NCI-H526 (cell line): Measurements from ENCODE around the gene EVC2.

Source experiments
- DNase-seq, 2 experiments: peaks; one replicate each; lab custom pipeline; 2025; lab: John Stamatoyannopoulos, UW

The EVC2 gene

DNA sequence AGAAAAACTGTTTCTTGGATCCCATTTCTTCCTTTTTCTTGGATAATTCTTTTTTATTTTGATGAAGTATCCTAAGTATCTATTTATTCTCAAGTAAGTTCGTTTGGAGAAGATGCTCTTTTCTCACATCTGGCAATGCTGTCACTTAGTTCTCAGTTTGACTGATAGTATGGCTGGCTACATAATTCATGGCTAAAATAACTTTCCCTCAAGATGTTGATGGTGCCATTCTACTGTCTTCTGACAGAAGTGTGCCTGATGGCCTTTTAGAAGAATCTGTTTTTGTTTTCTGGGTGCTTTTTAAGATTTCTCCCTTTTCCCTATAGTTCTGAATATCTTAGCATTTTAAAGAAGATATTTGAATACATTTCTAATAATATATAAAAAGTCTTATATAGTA lies 41.6 kb downstream of the EVC2 start:
- no peak for DNase-seq

GRCh38 chr4:5664778-5665177 lies 43.6 kb downstream of the EVC2 start:
- DNase-seq = no peak

GRCh38 chr4:5662555-5662954 lies 45.8 kb downstream of the EVC2 start:
- no peak for DNase-seq

DNA sequence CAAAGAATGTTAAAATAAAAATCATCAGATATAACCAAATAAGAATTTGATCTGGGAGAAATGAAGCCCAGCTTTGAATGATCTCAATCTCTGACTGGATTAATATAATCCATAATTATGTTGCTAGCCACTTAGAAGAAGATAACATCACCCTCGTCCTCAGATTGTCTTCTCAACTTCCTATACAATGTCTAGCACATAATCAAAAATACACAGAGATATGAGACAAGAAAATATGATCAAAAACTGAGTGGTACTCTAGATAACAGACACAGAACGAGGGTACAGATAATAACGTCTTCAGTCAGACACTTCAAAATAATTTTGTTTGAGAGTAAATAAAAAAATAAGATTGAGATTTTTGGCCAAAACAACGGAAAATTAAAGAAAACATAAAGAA lies 47.1 kb downstream of the EVC2 start:
- no peak for DNase-seq

DNA sequence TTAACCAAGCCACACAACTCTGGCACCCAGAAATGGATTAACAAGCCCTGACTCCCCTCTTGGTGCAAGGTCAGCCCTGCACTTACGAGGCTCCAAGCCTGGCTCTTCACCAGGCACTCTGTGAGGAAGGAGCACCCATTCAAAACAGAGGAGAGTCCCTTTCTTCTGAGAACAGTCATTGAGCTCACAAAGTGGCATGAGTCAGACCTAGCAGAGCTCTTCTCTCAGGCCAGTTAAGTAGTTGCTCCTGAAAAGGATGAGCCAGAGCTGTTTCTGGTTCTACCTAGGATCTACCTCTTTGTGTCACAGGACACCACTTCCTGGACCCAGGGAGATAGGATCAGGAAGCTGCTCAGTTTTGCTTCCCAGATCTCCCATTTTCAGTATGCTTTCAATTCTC lies 48.2 kb downstream of the EVC2 start:
- no peak for DNase-seq

DNA sequence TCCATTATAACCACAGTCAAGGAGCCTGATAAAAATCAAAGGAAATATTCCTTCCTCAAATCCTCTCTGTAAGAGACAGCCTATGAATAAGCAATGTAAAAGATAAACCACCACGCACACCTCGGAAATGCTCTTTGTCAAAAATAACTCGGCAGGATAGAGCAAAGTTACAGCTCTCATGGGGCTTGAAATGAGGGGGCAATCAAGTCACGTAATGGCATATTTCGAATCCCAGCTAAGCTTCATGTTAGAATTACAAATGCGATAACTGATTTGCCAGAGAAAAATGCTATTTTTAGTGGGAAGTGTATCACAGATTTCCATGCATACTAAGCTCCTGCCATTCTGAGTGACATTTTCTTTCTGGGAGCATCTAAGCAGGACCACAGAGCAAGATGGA lies 49.4 kb downstream of the EVC2 start:
- DNase-seq = no peak

DNA sequence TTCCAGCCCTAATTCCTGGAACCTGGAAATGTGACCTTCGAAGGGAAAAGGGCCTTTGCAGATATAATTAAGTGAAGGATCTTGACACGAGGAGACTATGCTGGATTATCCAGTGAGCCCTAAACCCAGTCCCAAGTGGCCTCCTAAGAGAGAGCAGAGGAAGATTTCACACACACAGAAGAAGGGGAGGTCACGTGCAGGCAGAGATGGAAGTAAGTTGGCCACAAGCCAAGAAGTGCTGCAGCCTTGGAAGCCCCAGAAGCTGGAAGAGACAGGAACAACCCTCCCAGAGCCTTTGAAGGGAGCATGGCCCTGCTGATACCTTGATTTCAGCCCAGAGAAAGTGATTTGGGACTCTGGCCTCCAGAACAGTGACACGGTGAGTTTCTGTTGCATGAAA lies 51.9 kb downstream of the EVC2 start:
- no peak for DNase-seq

DNA sequence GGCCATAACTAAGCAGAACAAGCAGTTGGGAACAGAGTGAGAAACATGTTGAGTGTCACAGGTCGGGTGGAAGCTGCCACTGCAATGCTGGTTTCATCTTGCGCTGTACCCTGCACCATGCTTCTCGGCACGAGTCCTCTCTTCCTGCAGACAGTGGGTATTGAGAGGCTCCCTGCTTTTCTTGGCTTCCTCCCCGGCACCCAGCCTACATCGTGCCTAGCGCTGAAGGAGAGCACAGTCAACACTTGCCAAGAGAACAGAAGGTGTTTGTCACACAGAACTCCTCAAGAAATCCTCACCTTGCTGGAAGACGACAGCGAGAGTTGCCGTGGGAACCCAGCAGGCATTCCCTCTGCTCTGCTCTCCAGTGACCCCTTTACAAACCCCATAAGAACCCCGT lies 53.6 kb downstream of the EVC2 start:
- DNase-seq = no peak

- no peak for DNase-seq
These were observed 57.3 kb downstream of the EVC2 start for GRCh38 chr4:5651089-5651488.

GRCh38 chr4:5650040-5650439 lies 58.3 kb downstream of the EVC2 start:
- DNase-seq = no peak

DNA sequence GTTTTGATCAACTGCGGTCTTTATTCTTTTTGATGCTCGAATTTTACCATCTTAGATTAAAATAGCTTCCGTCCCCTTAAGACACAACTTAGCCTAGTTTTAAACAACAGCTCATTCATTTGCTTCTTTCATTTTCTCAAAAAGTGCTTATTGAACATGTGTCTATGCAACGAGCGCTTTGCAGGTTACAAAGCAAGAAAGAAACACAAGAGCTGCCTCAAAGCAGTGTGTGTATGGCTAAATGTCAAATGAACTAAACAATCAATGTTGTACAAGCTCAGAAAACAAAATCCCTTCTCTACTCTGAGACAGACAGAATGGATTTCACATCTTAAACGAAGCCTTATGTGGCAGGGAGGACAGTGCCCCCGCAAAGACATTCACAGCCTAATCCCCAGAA lies 61.0 kb downstream of the EVC2 start:
- DNase-seq = no peak

- DNase-seq = no peak
These were observed 68.3 kb downstream of the EVC2 start for GRCh38 chr4:5640096-5640495.

DNA sequence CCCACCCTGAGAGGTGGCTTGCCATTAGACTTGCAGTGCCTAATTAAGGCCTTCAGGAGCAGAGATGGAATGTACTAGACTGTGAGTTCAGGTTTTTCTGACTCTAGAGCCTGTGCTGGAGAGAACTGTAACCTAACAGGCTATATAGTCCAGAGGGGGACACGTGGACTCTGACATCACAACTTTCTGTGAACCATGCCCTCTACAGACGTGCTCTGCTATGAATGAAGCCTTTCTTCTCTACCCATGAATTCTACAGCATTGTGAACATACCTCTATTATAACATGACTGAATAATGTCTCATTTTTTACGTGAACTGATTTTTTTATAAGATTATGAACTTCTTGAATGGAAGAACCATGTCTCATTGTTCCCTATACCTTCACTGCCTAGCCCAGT lies 68.8 kb downstream of the EVC2 start:
- no peak for DNase-seq

DNA sequence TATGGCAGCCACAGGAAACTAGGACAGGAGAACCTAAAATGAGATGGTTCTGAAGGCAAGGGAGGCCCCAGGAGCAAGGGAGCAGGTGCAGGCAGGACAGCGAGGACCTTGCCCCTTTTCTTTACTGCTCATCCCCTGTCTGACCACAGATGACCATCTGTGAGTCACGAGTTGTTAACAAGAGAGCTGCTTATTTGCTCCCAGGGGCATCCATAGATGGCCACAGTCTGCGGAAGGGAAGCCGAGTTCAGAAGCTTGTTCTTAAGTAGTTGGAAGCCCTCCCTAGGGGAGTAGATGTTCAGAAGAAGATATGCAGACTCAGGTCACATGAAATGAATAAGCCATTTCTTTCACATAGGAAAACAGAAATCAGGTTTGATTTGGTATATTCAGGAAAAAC lies 69.4 kb downstream of the EVC2 start:
- DNase-seq = no peak

- no peak for DNase-seq
These were observed 70.0 kb downstream of the EVC2 start for GRCh38 chr4:5638316-5638715.

- DNase-seq = no peak
These were observed 71.3 kb downstream of the EVC2 start for GRCh38 chr4:5636766-5637670.

DNA sequence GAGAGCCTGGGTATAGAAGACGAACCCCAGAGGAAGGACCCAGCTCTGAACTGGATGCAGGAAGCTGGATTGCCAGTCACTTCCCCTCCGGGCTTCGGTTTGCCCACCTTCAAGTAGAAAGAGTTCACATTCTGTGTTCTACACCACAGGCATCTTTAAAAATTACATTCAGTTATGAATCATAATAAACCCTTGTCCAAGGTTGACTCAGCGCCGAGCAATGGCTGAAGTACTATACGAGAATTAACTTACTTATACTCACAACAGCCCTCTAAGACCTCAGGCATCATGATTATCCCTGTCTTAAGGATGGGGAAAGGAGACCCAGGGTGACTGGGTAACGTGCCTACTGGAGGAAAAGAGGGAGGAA lies 72.5 kb downstream of the EVC2 start:
- no peak for DNase-seq

DNA sequence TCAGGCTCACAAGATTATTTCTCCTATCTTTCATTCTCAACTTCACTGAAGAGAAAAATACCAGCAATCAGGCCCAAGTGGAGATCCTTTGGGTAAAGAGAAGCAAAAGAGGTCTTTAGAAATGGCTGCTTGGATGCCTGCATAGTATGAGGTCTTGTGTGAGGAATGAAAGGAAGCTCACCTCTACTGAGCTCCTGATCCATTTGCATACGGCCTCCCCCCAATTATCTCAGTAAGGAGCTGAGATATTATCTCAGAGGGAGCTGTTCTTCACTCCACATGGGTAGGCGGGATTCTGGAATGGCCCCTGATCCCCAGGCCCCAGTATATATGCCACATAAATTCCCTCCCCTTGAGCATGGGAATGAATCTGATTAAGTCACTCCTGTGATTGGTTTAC lies 75.8 kb downstream of the EVC2 start:
- DNase-seq = no peak

DNA sequence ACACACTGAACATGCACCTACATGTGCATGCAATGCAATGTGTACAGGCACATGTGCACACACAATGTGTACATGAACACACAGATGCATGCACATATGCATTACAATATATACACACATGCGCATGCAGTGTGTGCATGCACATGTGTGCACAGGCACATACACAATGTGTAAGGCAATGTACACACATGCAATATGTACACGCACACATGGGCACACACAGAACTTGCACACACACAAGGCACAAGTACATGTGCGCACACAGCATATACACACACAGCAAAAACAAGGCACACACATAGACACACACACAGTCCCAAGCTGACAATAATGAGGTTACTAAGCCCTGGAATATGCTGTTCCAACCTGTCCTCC lies 76.3 kb downstream of the EVC2 start:
- no peak for DNase-seq

DNA sequence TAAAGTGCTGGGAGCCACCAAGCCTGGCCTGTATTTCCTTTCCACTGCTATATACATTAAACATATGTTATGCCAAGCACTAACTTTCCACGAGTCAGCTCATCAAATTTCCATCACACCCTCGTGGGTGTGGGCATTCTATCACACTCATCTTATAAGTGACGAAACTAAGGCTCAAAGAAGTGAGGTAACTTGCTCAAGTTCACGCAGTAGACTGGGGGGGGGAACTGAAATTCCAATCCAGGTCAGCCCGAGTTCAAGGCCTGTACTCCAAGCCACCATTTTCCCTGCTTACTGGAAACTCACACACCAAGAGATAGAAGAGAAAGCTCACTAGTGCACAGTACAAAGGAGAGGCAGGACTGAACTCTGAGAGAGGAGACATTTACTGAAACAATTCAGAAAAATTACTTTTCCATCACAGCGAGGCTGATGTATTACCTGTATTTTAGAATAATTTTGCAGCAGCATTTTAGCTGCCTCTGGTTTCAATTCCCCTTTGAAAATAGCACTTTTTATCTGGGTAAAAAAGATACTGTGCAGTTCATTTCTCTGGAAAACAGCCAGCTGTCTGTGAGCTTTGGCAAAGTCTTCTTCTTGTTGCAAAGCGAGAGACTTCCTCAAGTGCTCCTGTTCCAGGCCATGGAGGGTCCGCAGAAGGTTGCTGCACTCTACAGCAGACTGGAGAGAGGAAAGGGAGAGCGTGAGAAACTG lies 76.8 kb downstream of the EVC2 start:
- no peak for DNase-seq

DNA sequence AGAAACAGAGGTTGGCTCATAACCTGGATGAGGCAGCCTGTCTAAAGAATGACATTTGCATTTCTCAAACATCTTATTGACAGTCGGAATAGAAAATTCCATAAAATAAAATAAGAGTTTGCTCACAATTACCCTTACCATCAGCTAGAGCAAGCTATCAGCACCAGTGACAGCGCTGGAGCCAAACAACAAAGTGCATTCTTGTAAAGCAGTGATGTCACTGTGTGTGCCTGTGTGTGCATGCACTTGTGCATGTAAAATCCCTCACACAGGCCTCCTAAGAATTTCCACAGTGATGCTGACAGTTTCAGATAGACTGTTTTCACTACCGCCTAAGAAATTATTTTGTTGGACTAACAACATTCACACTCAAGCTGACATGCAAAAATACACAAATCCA lies 77.6 kb downstream of the EVC2 start:
- DNase-seq = no peak

DNA sequence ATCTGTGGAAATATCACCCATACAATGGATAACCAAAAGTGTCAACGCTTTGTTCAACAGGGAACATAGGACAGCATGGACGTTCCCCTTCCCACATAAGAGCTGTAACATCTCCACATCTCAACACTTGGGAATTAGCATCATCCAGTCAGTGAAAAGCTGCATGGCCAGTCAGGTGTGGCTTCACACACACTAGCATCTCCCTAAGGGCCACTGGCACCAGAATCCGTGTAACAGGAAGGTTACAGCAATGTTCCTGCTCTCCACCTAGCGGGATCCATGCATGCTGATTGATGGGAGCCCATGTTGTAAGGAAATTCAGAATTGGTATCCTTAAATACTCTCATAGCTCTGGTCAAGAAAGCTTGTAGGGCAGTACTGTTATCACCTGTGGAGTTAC lies 78.8 kb downstream of the EVC2 start:
- DNase-seq = no peak

DNA sequence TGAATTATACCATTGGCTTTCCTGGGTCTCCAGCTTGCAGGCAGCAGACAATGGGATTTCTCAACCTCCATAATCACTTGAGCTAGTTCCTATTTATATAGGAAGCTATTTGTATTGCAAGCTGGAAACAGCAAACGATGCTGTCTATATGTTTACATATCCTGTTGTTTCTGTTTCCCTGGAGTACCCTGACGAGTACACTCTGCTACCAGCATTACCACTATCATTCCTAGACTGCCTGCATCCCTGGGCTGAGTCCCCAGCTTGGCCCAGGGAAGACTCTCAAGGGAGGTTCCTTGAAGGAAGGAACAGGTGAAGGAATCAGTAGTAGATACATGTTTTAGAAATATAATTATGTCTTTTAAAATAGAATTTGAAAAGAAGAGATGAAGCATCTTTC lies 81.4 kb downstream of the EVC2 start:
- DNase-seq = no peak

DNA sequence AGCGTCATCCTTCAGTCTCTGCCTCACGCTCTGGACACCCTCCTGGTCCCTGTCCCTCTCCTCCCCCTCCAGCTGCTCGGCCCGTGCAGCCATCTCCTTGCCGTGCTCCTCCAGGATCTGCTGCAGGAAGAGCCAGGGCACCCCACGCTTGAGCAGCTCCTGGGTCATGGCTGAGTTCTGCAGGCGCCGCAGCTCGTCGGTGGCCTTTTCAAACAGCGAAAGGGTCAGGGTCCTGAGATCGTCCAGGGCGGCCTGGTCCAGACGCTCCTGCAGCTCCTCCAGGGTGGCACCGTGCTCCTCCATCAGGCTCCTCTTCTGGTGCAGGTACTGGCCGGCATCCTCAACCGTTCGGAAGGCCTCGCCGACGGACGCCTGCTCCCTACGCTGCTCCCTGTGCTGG lies 85.8 kb downstream of the EVC2 start:
- DNase-seq = no peak
